ENCODE measurements around the gene CHSY3.

The CHSY3 gene

DNA sequence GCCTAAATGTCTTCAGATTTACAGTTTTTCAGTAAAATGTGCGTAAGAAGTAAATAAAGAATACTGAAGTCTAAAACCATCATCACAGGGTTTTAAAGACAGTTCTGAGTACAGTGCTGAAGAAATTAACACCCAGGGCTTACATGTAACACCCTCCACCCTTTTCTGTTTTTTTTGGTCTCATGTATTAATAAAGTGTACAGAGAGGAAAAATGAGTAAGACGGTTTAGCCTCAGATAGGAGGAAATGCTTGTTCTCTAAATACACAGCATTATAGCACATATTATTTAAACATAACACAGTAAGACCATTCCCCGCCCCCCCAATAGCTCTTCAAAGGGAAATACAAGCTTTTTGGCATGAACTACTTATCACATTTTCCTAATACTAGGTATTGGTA, 119.3 kb downstream of the CHSY3 start:
- no peak for DNase-seq (ENCODE audit: low read depth, low spot score)

DNA sequence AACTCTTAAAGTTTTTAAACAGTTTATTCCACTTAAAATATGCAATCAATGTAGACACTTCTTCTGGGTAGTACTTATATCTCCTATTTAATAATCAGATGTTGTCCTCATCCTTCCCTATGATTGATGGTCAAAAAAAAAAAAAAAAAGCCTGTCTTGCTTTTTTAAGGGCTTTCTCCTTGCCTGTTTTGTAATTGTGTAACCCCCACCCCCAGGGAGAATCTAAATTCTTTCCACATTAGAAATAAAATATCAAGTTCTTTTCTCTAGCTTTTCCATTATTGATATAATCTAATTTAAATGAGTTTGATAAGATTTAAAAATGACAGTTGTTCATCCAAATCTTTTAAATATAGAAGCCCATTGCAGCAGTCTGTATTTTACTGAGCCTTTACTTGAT, 119.7 kb downstream of the CHSY3 start:
- no peak for DNase-seq (ENCODE audit: low read depth, low spot score)

DNA sequence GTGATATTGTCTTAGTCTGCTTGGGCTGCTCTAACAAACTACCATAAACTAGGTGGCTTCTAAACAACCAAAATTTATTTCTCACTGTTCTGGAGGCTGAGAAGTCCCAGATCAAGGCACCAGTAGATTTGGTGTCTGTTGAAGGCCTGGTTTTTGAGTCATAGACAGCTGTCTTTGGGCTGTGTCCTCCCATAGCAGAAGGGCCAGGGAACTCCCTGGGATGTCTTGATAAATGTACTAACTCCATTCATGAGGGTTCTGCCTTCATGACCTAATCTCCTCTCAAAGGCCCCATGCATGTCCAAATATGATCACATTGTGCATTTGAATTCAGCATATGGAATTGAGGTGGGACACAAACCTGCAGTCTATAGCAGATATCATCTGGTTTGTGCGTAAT, 121.2 kb downstream of the CHSY3 start:
- DNase-seq (ENCODE audit: low read depth, low spot score) = no peak

DNA sequence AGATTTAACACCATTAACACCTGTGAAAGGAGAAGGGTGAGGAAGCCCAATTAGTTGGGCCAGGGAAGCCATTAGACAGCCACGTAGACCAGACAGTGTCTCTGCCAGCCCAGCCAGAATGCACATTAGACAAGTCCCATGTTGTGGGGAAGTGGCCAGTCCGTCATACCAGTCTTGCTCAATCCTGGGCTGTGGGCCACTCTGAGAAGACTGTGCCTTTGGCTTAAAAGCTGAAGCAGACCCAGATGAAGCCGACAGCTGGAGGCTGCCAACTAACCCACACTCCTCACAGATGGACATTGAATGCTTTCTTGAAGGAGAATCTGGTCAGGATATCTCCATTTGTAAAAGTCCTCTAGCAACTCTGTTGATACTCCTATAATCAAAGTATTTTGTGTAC, 128.5 kb downstream of the CHSY3 start:
- DNase-seq (ENCODE audit: low read depth, low spot score) = no peak

DNA sequence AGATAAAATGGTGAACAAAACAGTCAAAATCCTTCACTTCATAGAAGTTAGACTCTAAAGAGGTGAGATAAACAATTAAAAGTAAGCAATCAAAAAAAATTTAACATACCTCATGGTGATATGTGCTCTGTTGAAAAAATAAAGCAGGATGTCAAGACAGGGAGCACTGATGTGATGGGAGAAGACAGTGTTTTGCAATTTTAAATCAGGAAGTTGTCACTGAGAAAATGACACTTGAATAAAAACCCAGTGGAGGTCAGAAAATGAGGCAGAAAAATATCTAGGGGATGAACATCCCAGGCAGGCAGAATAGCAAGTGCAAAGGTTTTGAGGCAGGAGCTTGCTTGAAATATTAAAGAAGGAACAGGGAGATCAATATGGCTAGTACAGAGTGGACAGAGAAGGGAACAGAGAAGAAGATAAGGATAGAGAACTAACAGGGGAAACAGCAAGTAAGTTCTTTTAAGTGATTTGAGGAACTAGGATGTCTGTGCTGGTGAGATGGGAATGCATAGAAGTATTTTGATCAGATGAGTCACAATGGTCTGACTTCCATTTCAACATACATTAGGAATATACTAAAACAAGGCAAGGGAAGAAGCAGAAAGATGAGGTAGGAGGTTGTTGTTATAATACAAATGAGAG, 130.4 kb downstream of the CHSY3 start:
- peak; percentile 9 for DNase-seq (ENCODE audit: low read depth, low spot score)

DNA sequence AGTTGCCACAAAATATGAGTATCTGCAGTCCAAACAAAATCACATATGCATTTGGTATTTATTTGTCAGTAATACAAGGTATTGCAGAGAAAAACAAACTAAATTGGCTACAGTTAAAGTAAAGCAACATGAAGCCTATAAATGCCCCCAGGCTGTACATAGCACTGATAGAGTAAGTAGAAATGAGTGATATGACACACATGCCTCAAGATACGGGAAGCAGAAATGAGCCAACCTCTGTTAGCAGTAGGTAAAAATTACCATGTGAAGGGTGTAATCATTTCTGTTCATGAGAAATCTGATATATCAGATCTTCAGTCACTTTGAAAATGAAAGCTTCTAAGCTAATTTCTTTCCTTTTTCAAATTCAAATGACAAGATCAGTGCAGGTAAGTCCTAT, 131.1 kb downstream of the CHSY3 start:
- no peak for DNase-seq (ENCODE audit: low read depth, low spot score)

DNA sequence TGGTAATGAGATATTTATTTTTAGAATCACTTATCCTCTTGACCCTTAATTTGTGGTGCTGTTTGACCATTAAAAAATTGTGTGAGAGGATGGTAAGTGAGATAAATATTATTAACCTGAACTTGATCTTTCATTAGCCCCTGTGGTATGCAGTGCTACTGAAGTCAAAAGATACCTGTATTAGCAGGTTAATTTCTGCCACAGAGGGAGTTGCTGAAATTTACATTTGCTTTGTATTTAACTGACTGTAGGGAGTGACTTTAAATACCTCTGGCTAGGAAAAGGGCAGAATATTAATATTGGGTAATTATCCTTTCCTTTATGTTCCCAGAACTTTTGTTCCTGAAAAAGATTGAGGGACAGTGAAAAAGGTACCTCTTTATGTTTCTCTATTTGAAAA, 133.6 kb downstream of the CHSY3 start:
- DNase-seq (ENCODE audit: low read depth, low spot score) = no peak

DNA sequence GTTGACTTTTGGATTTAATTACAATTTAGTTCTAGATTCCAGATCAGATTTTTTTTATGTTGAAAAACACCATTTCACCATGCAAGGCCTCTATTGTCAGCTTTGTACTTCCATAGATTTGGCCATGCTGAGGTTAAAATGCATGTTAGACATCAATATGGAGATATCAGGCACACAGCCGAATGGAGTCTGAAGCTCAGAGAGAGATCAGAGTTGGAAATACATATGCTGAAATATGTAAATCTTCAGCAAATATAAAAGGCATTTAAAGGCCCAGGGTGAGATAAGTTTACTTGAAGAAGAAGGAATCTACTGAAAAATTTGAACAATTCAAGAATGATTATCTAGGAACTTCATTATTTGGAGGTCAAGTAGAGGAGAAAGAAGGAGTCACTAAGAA, 139.6 kb downstream of the CHSY3 start:
- DNase-seq (ENCODE audit: low read depth, low spot score) = no peak

DNA sequence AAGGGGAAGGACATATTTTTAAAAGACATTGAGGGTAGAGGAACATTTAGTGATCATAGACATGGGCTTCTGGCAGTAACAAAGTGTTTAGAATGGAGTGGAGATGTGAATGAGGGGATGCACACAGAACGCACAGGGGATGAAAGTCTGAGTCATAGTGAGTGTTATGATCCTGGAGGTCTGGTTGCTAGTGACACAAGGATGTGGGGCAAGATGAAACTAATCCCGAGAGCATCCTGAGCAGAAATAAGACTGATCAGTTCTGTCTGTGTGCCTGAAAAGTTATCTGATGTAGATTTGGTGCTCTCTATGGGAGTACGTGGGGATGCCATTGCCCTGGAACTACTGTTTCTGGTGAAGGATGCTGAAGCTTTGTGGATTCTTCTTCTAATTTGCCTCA, 141.1 kb downstream of the CHSY3 start:
- no peak for DNase-seq (ENCODE audit: low read depth, low spot score)

DNA sequence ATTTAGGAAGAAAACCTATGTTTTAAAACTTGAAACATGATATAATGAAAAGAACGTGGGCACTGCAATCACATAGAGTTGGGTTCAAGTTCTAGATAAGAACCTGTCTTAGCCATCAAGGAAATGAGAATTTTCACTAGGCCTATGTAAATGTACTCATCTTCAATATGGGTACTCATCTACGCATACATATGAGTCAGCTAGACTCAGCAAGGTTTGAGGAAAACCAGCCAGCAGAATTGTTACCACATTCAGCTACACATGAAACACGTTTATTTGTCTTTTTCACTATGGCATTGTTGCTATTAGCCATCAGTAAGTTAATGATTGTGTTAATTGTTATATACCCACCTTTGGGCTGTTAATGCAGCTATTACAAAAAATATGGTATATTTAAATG, 146.3 kb downstream of the CHSY3 start:
- no peak for DNase-seq (ENCODE audit: low read depth, low spot score)

DNA sequence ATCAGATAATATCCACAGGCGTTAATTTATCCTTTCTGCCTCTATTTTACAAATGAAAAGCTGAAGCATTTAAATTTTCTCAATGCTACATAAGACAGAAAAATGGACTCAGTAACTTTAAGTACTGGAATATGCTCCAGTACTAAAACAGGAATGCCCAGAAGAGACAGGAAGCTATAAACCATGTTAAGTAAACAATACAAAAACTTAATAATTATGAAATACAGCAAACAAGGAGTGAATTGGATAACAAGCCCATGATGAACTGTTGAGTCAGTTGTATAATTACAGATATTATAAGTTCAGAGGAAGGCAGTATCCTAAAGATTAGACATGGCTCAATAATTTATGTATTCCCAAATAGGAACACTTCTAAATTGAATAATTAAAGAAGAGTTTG, 148.5 kb downstream of the CHSY3 start:
- DNase-seq (ENCODE audit: low read depth, low spot score) = no peak

DNA sequence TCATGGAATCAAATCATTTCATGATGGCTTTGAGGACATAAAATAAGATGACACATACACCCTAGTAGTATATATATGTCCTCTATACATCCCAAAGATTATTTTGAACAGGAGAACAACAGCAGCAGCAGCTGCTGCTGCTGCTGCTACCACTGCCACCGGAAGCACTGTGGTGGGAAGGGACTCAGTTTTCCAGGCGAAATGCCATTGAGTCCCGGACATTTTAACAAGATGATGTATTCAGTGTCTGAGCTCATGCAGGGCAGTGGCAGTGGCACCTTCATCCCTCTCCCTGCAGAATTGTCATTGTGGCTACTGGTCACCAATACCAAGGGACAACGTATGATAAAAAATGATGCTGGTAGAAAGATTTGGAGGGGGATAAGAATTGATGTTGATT, 151.3 kb downstream of the CHSY3 start:
- DNase-seq (ENCODE audit: low read depth, low spot score) = no peak

DNA sequence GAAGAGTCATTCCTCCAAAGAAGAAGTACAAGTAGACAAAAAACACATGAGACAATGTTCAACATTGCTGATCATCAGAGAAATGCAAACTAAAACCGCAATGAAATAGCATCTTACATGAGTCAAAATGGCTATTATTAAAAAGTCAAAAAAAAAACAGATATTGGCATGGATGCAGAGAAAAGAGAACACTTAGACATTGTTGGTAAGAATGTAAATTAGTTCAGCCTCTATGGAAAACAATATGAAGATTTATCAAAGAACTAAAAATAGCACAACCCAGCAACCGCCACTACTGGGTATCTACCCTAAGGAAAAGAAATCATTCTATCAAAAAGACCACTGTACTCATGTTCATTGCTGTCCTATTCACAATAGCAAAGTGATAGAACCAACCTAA, 157.5 kb downstream of the CHSY3 start:
- no peak for DNase-seq (ENCODE audit: low read depth, low spot score)

DNA sequence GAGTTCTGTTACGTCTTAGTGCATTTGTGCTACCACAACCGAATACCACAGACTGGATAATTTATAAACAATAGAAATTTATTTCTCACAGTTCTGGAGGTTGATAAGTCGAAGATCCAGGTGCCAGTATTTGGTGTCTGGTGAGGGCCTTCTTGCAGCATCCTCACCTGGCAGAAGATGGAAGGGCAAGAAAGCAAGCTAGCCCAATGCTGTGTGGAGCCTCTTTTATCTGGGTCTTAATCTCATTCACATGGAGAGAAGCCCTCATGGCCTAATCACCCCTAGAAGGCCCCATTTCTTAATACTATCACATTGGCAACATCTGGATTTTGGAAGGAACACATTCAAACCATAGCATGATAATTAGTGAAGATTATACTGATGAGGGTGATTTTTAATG, 159.3 kb downstream of the CHSY3 start:
- DNase-seq (ENCODE audit: low read depth, low spot score) = no peak

DNA sequence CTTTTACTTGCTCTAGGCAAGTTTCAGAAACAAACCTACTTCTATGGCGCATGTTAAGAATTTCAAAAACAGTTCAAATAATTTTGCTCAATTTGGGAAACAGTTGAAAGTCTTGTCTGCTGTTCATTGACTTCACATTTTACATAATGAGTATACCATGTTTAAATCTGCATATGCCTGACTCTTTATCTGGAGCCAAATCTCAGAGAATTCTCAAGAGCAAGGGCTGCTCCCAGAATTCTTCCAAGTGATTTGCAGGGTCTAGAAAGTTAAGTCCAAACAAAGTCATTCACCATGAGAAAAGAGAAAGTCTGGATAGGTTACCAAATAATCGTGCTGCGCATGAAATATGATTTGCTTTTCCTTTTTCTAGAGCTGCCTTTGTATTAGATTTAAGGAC, 160.2 kb downstream of the CHSY3 start:
- DNase-seq (ENCODE audit: low read depth, low spot score) = no peak

DNA sequence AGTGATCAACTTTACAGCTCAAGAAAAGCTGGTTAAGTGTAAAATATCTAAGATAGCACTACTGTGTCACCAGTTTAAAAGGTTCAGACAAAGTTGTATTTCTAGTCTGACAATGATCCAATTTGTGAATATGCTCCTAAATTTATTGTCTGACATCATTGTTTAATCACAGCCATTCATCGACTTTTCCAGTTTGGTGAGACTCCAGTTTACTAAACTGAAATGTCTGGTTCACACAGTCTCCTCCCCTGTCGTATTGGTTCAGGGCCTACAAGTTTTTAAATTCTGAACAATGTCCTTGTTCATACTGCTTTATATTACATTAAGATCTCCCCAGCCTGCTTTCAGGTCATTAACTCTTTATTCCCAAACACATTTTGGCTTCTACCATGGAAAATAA, 161.4 kb downstream of the CHSY3 start:
- DNase-seq (ENCODE audit: low read depth, low spot score) = no peak

DNA sequence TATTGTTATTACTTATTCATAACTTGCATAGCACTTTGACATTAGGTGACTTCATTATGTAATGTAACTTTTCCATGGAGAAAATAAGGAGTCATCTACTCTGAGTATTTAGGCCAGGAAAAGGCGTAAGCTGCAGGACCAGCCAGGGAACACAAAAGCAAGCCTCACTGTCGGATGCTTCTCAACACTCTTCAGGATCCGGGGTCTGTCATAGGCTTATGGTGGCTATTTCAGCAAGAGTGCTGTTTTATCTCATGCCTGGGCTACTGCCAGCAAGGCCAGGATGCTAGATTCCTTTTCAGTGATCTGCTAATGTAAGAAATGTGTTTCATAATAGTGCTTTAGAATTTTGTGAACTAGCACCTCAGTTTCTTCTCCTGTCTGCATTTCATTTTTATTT, 162.4 kb downstream of the CHSY3 start:
- peak; percentile 26 for DNase-seq (ENCODE audit: low read depth, low spot score)

DNA sequence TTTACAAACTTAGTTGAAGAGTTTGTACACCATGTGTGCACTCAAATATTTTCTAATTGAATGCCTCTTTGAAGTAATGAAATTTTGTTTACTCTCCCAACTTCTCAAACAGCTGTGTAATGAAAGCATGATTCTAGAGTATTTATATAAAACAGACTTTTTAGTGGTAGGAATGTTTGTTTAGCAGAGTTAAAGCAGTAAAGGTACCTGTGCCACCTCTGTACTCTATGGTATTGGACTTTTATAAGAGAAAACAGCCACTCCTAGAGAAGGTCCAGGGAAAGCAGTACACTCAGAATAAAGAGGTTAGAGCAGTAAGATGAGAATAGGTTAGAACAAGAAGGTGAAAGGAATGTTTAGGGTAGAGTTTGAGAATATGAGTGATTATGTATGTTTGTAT, 163.1 kb downstream of the CHSY3 start:
- no peak for DNase-seq (ENCODE audit: low read depth, low spot score)

DNA sequence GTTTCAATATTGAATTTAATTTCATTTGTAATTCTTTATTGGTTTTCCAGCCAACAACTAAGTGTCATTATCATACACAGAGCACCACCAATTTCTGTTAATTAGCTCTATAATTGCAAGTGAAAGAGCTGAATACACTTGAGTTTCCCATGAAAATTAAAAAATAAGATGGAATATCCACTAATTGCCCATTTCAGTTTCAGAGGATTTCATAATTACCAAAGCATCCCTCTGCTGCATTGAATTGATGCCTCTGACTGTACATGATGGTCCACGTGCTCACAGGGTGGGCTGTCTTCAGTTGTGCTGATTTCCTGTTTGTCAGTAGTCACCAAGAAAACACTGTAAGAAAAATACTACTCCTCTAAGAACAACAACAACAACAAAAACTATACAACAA, 163.8 kb downstream of the CHSY3 start:
- DNase-seq (ENCODE audit: low read depth, low spot score) = no peak

DNA sequence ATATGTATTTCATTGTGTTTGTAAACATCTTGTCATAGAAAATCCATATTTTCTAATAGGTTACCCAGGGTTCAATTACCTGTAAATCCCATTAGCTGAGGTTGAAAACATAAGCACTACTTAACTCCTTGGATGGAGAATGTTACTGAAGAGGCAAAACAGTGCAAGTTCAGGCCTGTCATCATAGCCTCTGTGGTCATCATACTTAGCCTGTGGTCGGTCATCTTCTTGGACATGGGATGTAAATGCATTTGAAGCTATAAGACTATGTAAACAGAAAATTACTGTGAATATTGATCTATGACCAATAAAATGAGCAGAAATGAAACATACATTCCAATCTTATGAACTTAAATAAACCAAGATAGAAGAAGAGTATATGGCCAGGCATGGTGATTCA, 164.7 kb downstream of the CHSY3 start:
- no peak for DNase-seq (ENCODE audit: low read depth, low spot score)

DNA sequence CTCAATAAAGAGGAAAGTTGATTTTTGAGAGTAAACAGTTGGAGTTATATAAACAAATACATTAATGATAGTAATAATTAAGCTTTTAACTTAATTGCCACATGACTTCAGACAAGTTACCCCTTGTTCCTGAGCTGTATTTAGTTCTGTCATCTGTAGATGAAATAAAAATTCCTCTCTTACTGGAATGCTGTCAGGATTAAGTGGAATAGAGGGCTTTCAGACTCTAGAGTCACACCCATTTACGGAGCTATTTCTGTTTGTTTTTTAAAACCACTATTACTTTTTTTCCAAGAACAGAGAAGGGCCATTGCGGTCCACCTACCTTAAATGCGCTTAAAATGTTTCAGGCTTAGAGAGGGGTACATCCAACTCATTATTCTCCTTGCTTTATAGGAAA, 170.6 kb downstream of the CHSY3 start:
- DNase-seq (ENCODE audit: low read depth, low spot score) = no peak

DNA sequence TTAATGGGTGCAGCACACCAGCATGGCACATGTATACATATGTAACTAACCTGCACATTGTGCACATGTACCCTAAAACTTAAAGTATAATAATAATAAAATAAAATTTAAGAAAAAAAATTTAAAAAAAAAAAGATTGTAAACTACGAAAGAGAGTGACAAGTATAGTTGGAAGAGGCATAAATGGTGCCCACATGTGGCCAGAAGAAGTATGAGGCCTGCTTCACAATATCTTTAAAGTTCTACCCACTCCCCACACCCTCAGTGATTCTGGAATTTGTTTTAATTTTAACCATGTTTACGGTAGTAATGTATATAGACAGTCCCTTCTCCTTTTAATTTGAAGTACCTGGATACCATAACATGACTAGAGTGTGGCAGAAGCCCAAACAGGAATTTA, 172.7 kb downstream of the CHSY3 start:
- DNase-seq (ENCODE audit: low read depth, low spot score) = no peak

DNA sequence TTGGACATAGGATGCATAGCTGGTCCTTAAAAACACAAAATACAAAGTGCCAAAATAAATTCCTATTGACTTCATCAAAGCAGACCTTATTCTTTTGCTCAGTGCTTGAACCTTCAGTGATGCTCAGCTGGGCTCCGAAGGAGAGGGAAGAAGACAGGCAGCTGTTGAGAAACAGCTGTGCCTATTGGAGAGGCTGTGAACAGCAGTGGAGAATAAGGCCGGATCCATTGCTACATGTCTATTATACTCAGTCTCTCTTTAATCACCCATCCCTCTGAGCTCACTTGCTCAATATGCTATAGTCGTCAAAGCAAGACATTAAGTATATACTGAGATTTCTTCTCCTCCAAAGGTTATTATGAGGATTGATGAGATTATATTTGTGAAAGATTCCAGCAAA, 174.4 kb downstream of the CHSY3 start:
- DNase-seq (ENCODE audit: low read depth, low spot score) = no peak

DNA sequence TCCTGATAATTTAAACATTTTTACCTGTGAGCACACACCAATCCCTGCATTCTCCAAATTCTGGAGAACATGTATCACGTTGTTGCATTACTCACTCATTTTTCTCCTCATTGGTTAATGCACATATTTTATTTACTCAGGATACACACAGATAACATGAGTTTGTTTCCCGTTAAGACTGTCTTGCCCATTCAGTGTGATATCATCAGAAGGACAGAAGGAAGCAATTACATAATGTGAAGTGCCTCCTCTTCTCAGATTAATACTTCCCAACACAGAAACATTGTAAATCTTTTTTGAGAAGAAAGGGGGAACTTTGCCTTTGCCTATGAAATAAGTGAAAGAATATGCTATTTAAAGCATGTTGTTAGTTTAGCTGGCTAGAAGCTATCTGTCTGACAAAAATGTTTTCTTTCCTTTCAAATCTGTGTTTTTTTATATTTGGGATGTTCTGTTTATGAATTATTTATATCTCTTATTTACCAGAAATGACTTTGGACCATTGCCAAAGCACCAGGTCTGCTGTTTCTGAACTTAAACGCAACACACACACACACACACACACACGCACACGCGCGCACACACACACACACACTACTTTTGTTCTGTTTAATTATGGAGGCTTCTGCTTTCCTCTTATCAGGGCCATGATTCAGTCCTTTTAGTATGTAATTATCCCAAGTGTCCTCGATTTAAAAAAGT, 186.5 kb downstream of the CHSY3 start:
- DNase-seq (ENCODE audit: low read depth, low spot score) = no peak
